ENCODE measurements around the gene PJA2. TPM values are rescaled to one million over a fixed set of nuclear protein-coding genes. Genes with fewer than 3 reads are reported as not detected.

PJA2 gene
- total and polyA plus RNA-seq, 2 donors from 2014 or later: 30.3 to 103 TPM

- Histone ChIP-seq H3K27me3 (ENCODE audit: control insufficient read depth, insufficient read depth, low read length) (no peaks in the 10 kb centered on the region), H3K4me1 (ENCODE audit: control insufficient read depth in 2 of 3, insufficient read depth in 2 of 3, low read depth in 1 of 3, low read length in 3 of 3) (peaks cover 0 to 7% (median 2%) of the 10 kb centered on the region in 3 donors), H3K27ac (ENCODE audit: low read depth in 2 of 2, low read length in 2 of 2) (no peak overlapping the region), H3K4me3 (ENCODE audit: low read length in 3 of 3) (no peak overlapping the region), H3K9me3 (ENCODE audit: control insufficient read depth in 2 of 3, insufficient read depth in 1 of 3, low read length in 3 of 3) (no peaks in the 10 kb centered on the region), H3K9ac (ENCODE audit: low read length in 3 of 3) (no peak overlapping the region), H3K36me3 (ENCODE audit: control insufficient read depth in 2 of 3, insufficient read depth in 3 of 3, low read length in 3 of 3) (no peaks in the 10 kb centered on the region)
- TF ChIP-seq CTCF (IDR thresholded peaks at IDR 0.05; ENCODE audit: borderline replicate concordance, extremely low read depth, insufficient read depth): no peak
- DNase-seq (no peak), FAIRE-seq (no peak)
- intact Hi-C loops (cut with DNase I): no loop called here
Measured at GRCh38 chr5:109454731-109455505, 45.1 kb upstream of the PJA2 start.

- no peak for TF ChIP-seq CTCF (IDR thresholded peaks at IDR 0.05; ENCODE audit: borderline replicate concordance, extremely low read depth, insufficient read depth)
- H3K4me1 ChIP-seq (ENCODE audit: control insufficient read depth in 2 of 3, insufficient read depth in 2 of 3, low read depth in 1 of 3, low read length in 3 of 3): peaks cover 0 to 7% (median 2%) of the 10 kb centered on the region in 3 donors
- no peaks in the 10 kb centered on the region for H3K9me3 ChIP-seq (ENCODE audit: control insufficient read depth in 2 of 3, insufficient read depth in 1 of 3, low read length in 3 of 3)
- H3K27ac ChIP-seq (ENCODE audit: low read depth in 2 of 2, low read length in 2 of 2): no peak overlapping the region
- DNase-seq (no peak), FAIRE-seq (no peak)
- H3K9ac ChIP-seq (ENCODE audit: low read length in 3 of 3): no peak overlapping the region
- no peak overlapping the region for H3K4me3 ChIP-seq (ENCODE audit: low read length in 3 of 3)
- H3K27me3 ChIP-seq (ENCODE audit: control insufficient read depth, insufficient read depth, low read length): no peaks in the 10 kb centered on the region
- no peaks in the 10 kb centered on the region for H3K36me3 ChIP-seq (ENCODE audit: control insufficient read depth in 2 of 3, insufficient read depth in 3 of 3, low read length in 3 of 3)
- intact Hi-C loops (cut with DNase I): no loop called here
Measured at GRCh38 chr5:109453251-109453650, 43.5 kb upstream of the PJA2 start.

DNA sequence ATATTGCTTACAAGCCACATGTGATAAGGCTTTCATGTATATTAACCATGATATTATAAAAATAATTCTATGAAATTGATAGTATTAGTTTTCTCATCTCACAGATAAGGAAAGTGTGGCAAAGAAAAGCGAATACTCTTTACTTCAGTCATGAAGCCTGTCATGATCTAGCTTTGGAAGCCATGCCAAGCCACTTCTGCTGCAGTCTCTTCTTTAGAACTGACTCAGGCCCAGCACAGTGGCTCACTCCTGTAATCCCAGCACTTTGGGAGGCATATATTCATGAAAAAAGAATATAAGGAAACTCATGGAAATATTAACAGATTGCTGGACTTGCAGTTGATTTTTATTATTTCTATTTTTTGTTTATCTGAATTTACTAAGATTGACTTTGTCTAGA lies 42.9 kb upstream of the PJA2 start:
- no peak overlapping the region for H3K4me3 ChIP-seq (ENCODE audit: low read length in 3 of 3)
- H3K9me3 ChIP-seq (ENCODE audit: control insufficient read depth in 2 of 3, insufficient read depth in 1 of 3, low read length in 3 of 3): no peaks in the 10 kb centered on the region
- FAIRE-seq: no peak
- H3K9ac ChIP-seq (ENCODE audit: low read length in 3 of 3): no peak overlapping the region
- peaks cover 0 to 7% (median 2%) of the 10 kb centered on the region in 3 donors for H3K4me1 ChIP-seq (ENCODE audit: control insufficient read depth in 2 of 3, insufficient read depth in 2 of 3, low read depth in 1 of 3, low read length in 3 of 3)
- no peaks in the 10 kb centered on the region for H3K36me3 ChIP-seq (ENCODE audit: control insufficient read depth in 2 of 3, insufficient read depth in 3 of 3, low read length in 3 of 3)
- no peak for TF ChIP-seq CTCF (IDR thresholded peaks at IDR 0.05; ENCODE audit: borderline replicate concordance, extremely low read depth, insufficient read depth)
- intact Hi-C loops (cut with DNase I): no loop called here
- no peaks in the 10 kb centered on the region for H3K27me3 ChIP-seq (ENCODE audit: control insufficient read depth, insufficient read depth, low read length)
- H3K27ac ChIP-seq (ENCODE audit: low read depth in 2 of 2, low read length in 2 of 2): no peak overlapping the region
- DNase-seq: no peak

Data from kidney (tissue), 14 donors.